ENCODE measurements around the gene NSUN3. TPM values are rescaled to one million over a fixed set of nuclear protein-coding genes. Genes with fewer than 3 reads are reported as not detected.

The NSUN3 gene
- total and polyA plus RNA-seq, 2 of the 8 experiments (the other 6 are each of a cell fraction or from before 2014, with no cell fraction given) = 2.1 to 5.1 TPM

DNA sequence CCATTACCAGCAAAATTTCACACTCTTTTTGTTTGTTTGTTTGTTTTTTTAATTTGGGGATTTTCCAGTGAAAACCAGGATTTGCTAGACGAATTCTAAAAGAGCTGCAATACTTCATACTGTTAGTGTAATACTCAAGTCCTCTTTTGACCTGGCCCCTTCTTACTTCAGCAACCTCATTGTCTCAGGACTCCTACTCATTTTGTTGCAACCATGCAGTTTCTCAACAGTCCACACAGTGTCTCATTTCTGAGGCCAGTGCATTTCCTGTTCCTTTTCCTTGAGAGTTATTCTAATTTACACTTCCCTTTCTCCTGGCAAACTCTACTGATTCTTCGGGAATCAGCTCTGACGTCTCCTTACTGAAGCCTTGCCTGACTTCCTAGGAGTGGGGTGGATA is 35.6 kb downstream of the NSUN3 start (continued):
- TF ChIP-seq CHD7 (IDR thresholded peaks at IDR 0.05; ENCODE audit: insufficient replicate concordance, low read length) = no peak
- TF ChIP-seq KDM5A (IDR thresholded peaks at IDR 0.05; ENCODE audit: low read length) = no peak
- no peak for TF ChIP-seq CHD1 (IDR thresholded peaks at IDR 0.05; ENCODE audit: low read depth, low read length)
- TF ChIP-seq TBP (IDR thresholded peaks at IDR 0.05; ENCODE audit: low read depth, low read length) = no peak
- TF ChIP-seq GTF2F1 (IDR thresholded peaks at IDR 0.05; ENCODE audit: borderline replicate concordance, low read depth, low read length) = no peak
- no peak for TF ChIP-seq SAP30 (IDR thresholded peaks at IDR 0.05; ENCODE audit: insufficient read depth, insufficient replicate concordance, low read length)
- no peak for TF ChIP-seq JUN (IDR thresholded peaks at IDR 0.05; ENCODE audit: low read depth, low read length)
